ENCODE results near the gene MYO3B. TPM values are rescaled to one million over a fixed set of nuclear protein-coding genes. Genes with fewer than 3 reads are reported as not detected.

MYO3B gene
- total RNA-seq, 1 donor from 2014 or later: 0.05 TPM

DNA sequence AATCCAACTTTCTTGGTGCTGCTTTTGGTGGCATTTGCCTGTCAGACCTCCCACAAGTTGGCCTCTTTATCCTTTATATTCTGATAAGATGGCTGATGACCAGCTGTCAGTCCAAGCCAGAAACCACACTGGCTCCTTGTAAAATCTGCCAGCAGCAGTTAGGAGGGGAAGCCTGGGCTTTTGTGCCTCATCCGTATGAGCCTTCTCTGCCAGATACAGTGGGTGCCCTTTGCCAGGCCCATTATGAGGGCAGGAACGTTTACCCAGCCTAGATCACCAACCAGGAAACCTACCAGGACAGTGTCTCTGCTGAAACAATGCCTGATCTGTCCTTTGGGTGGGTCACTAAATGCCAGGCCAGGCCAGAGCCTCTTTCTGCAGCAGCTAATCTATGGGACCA is 334.3 kb downstream of the MYO3B start:
- intact Hi-C loops (cut with micrococcal nuclease): no loop called here
- H3K27ac ChIP-seq (replicated peaks): no peak overlapping the region
- H3K27me3 ChIP-seq (ENCODE audit: low read depth): peaks cover 5% of the 10 kb centered on the region

DNA sequence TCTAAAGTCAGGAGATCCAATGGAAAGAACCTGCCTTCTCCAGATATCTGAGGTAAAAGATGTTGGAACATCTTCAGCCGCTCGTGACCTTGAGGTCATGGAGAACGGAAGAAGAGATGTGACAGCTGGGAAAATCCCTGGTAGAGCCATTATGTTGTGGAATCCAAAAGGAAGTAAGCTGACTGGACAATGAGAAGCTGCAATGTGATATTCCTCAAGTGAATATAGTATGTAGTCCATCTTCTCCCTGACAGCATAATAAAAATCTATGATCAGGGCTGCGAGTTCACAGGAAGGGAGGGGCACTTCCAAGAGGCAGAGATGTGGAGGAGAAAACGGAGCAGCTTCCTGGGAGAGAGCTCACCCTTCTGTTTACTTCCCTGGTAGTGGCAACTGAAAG is 336.2 kb downstream of the MYO3B start:
- DNase-seq: no peak
- TF ChIP-seq, protein P1, sequence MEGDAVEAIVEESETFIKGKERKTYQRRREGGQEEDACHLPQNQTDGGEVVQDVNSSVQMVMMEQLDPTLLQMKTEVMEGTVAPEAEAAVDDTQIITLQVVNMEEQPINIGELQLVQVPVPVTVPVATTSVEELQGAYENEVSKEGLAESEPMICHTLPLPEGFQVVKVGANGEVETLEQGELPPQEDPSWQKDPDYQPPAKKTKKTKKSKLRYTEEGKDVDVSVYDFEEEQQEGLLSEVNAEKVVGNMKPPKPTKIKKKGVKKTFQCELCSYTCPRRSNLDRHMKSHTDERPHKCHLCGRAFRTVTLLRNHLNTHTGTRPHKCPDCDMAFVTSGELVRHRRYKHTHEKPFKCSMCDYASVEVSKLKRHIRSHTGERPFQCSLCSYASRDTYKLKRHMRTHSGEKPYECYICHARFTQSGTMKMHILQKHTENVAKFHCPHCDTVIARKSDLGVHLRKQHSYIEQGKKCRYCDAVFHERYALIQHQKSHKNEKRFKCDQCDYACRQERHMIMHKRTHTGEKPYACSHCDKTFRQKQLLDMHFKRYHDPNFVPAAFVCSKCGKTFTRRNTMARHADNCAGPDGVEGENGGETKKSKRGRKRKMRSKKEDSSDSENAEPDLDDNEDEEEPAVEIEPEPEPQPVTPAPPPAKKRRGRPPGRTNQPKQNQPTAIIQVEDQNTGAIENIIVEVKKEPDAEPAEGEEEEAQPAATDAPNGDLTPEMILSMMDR (IDR thresholded peaks at IDR 0.05; ENCODE audit: borderline replicate concordance): no peak
- Histone ChIP-seq H3K27me3 (ENCODE audit: low read depth) (no peaks in the 10 kb centered on the region), H3K4me3 (no peak overlapping the region), H3K4me1 (peaks cover 11% of the 10 kb centered on the region), H3K27ac (replicated peaks) (peak overlapping the region; percentile 31), H3K9me3 (replicated peaks) (no peaks in the 10 kb centered on the region), H3K36me3 (no peaks in the 10 kb centered on the region)
- intact Hi-C loops (cut with micrococcal nuclease): no loop called here

More for the DNA sequence above, 334.3 kb downstream of the MYO3B start:
- no peaks in the 10 kb centered on the region for H3K36me3 ChIP-seq
- peaks cover 11% of the 10 kb centered on the region for H3K4me1 ChIP-seq
- H3K4me3 ChIP-seq: no peak overlapping the region
- no peaks in the 10 kb centered on the region for H3K9me3 ChIP-seq (replicated peaks)
- TF ChIP-seq, protein P1 (IDR thresholded peaks at IDR 0.05; ENCODE audit: borderline replicate concordance): no peak
- no peak for DNase-seq

DNA sequence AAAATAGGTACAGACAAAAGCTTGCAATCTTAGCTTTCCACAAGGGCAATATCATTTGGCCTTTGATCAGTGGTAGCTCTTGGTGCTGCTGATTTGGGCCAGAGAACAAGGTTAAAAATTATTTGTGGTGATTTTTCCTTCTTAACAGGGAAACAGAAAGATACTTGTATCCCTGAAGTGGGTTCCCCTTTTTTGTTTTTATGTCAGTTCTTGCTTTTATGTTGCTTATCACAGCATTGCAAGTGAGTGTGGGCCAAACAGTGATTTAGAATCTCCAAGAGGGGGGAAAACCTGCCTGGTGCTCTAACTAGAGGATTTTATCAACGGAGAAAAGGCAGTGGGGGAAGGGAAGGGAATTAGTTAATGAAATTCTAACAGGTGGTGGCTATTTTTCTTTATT is 339.6 kb downstream of the MYO3B start:
- no peaks in the 10 kb centered on the region for H3K36me3 ChIP-seq
- peaks cover 11% of the 10 kb centered on the region for H3K4me1 ChIP-seq
- H3K9me3 ChIP-seq (replicated peaks): no peaks in the 10 kb centered on the region
- TF ChIP-seq, protein P1 (IDR thresholded peaks at IDR 0.05; ENCODE audit: borderline replicate concordance): no peak
- intact Hi-C loops (cut with micrococcal nuclease): no loop called here
- H3K27me3 ChIP-seq (ENCODE audit: low read depth): no peaks in the 10 kb centered on the region
- H3K4me3 ChIP-seq: no peak overlapping the region
- H3K27ac ChIP-seq (replicated peaks): no peak overlapping the region
- no peak for DNase-seq

DNA sequence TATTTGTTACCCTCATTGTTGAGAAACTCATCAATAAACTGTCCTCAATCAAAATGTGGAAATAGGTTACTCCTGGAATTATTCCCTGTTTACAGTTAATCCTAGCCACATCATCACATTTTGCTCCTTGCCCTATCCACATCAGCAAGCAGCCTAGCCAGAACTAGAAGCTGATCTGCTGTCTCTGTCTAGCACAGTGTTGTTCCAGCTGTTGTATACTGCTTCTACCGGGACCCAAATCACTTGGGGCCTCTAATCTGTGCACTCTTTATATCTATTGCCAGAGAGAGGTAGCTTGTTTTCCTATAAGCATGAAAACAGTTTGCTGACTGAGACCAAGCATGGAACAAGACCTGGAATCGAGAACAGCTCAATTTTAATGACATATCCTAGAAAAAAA is 341.0 kb downstream of the MYO3B start:
- peaks cover 10% of the 10 kb centered on the region for H3K4me1 ChIP-seq
- DNase-seq: no peak
- H3K9me3 ChIP-seq (replicated peaks): no peaks in the 10 kb centered on the region
- no peaks in the 10 kb centered on the region for H3K36me3 ChIP-seq
- no peak overlapping the region for H3K27ac ChIP-seq (replicated peaks)
- H3K4me3 ChIP-seq: no peak overlapping the region
- no peaks in the 10 kb centered on the region for H3K27me3 ChIP-seq (ENCODE audit: low read depth)
- intact Hi-C loops (cut with micrococcal nuclease): no loop called here
- TF ChIP-seq, protein P1 (IDR thresholded peaks at IDR 0.05; ENCODE audit: borderline replicate concordance): no peak

DNA sequence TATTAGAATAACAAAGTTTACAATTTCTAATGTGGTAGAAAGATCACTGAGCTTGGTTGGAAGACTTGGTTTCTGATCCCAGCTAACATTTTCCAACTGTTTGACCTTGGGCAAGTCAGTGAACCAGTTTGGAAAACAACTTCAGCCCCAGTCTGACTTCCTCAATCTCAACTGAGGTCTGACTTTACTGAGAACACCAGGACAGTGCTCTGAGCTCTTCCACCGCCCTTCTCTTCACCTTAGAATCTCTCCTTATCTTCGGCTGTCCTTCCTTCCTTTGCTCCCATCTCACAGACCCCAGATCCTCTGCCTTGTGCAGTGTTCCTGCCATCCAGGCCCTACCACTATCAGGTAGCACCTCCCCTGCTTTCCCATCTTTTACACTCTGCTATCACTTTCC is 343.4 kb downstream of the MYO3B start:
- no peak for DNase-seq

More for the DNA sequence above, 343.4 kb downstream of the MYO3B start:
- TF ChIP-seq, protein P1 (IDR thresholded peaks at IDR 0.05; ENCODE audit: borderline replicate concordance): no peak
- no peak overlapping the region for H3K27ac ChIP-seq (replicated peaks)
- no peaks in the 10 kb centered on the region for H3K36me3 ChIP-seq
- no peaks in the 10 kb centered on the region for H3K9me3 ChIP-seq (replicated peaks)
- H3K4me3 ChIP-seq: no peak overlapping the region
- H3K4me1 ChIP-seq: peaks cover 12% of the 10 kb centered on the region
- intact Hi-C loops (cut with micrococcal nuclease): no loop called here
- no peaks in the 10 kb centered on the region for H3K27me3 ChIP-seq (ENCODE audit: low read depth)
